Measurements from ENCODE around the gene GAS2L2.

- no peak for TF ChIP-seq CTCF (conservative IDR thresholded peaks at IDR 0.05)
- no peak for TF ChIP-seq EZH2 (IDR thresholded peaks at IDR 0.05; ENCODE audit: low read depth)
These were observed 44.3 kb upstream of the GAS2L2 start for GRCh38 chr17:35797370-35797769.

Data from PC-9 (cell line).